OCI-LY7 (cell line): Measurements from ENCODE around the gene RAMP1. TPM values are rescaled to one million over a fixed set of nuclear protein-coding genes. Genes with fewer than 3 reads are reported as not detected.

Experiments used
- BruUV-seq: library from RNA; stranded (reverse); fragments of 400-500 nt; replicated peaks from 2 replicates; lab custom pipeline; 2021; lab: Mats Ljungman, UMichigan
- CTCF ChIA-PET: fragments of 300-600 bp; sonication (Branson Sonifier 250); formaldehyde crosslinking; loops from one replicate; lab custom pipeline; 2022; ENCODE audit warnings: antibody characterized with exemption; ENCODE audit not compliant: unreplicated experiment; lab: Charles Lee
- POLR2A ChIA-PET: fragments of 300-600 bp; sonication (Branson Sonifier 250); formaldehyde crosslinking; loops from one replicate; lab custom pipeline; 2022; ENCODE audit warnings: antibody characterized with exemption; lab: Charles Lee
- DNase-seq: peaks from one replicate; pipeline ENCODE4 v3.0.0-alpha.2; 2015; ENCODE audit warnings: low spot score
- H2AFZ ChIP-seq: fragments of 200-600 bp; sonication (generic), shearing (Covaris generic); 2 replicates; pipeline ENCODE4 v1.6.1; 2014; ENCODE audit warnings: mild to moderate bottlenecking, antibody characterized with exemption, low read length, moderate library complexity
- H3K27ac ChIP-seq: fragments of 200-600 bp; sonication (generic); 2 replicates; pipeline ENCODE4 v1.5.1; 2014; ENCODE audit warnings: mixed run types, low read depth, mild to moderate bottlenecking, moderate library complexity, low read length, inconsistent platforms; ENCODE audit not compliant: poor library complexity, severe bottlenecking
- H3K36me3 ChIP-seq: fragments of 200-600 bp; sonication (generic); 2 replicates; pipeline ENCODE4 v1.6.1; 2014; ENCODE audit warnings: mild to moderate bottlenecking, antibody characterized with exemption, low read length, moderate library complexity, mixed read lengths; ENCODE audit not compliant: insufficient read depth
- H3K4me1 ChIP-seq: fragments of 200-600 bp; sonication (generic); 2 replicates; pipeline ENCODE4 v1.5.1; 2014; ENCODE audit warnings: mild to moderate bottlenecking, low read length; ENCODE audit not compliant: insufficient read depth, poor library complexity, severe bottlenecking
- H3K4me2 ChIP-seq: fragments of 200-600 bp; sonication (generic); 2 replicates; pipeline ENCODE4 v1.6.1; 2014; ENCODE audit warnings: mild to moderate bottlenecking, low read length
- H3K4me3 ChIP-seq: fragments of 200-600 bp; sonication (generic); 2 replicates; pipeline ENCODE4 v1.5.1; 2014; ENCODE audit warnings: mild to moderate bottlenecking, low read depth, low read length; ENCODE audit not compliant: poor library complexity, severe bottlenecking
- H3K79me2 ChIP-seq: fragments of 200-600 bp; sonication (generic); 2 replicates; pipeline ENCODE4 v1.6.1; 2016; ENCODE audit warnings: low read depth, mild to moderate bottlenecking, low read length, moderate library complexity, mixed read lengths; ENCODE audit not compliant: insufficient read depth
- H3K9me2 ChIP-seq: fragments of 200-600 bp; sonication (generic); 2 replicates; pipeline ENCODE4 v1.6.1; 2016; ENCODE audit warnings: mild to moderate bottlenecking, low read length, mixed read lengths; ENCODE audit not compliant: insufficient read depth
- H3K9me3 ChIP-seq: fragments of 200-600 bp; sonication (generic); 2 replicates; pipeline ENCODE4 v1.6.1; 2014; ENCODE audit warnings: mild to moderate bottlenecking, mixed run types, low read length, mixed read lengths
- H4K20me1 ChIP-seq: fragments of 200-600 bp; sonication (generic); 2 replicates; pipeline ENCODE4 v1.6.1; 2014; ENCODE audit warnings: mild to moderate bottlenecking, antibody characterized with exemption, low read length, moderate library complexity, mixed read lengths; ENCODE audit not compliant: insufficient read depth
- CTCF ChIP-seq: fragments of 200-600 bp; sonication (generic); conservative IDR thresholded peaks from 2 replicates; pipeline ENCODE4 v1.5.1; 2014; ENCODE audit warnings: mild to moderate bottlenecking, antibody characterized with exemption, low read length, moderate library complexity, mixed read lengths
- EZH2phosphoT487 ChIP-seq: fragments of 200-600 bp; sonication (generic); IDR thresholded peaks from 2 replicates; pipeline ENCODE4 v1.6.1; 2018; ENCODE audit warnings: low read depth, borderline replicate concordance, mild to moderate bottlenecking, mixed run types, antibody characterized with exemption, low read length, moderate library complexity, mixed read lengths
- intact Hi-C: fragments of 100-400 bp; cut with micrococcal nuclease; formaldehyde crosslinking; loops from one replicate; pipeline ENCODE4 v1.10.0; 2022; ENCODE audit not compliant: unreplicated experiment
- total RNA-seq, 2 experiments: library from RNA; depleted of rRNA in 1 of 2; stranded (reverse); fragments of >200 nt in 1 of 2; shearing (Covaris generic) in 1 of 2; gene quantifications; 2 replicates each; pipeline ENCODE4 v1.2.3, GENCODE V29; 2014 to 2022

RAMP1 gene
- total RNA-seq, 2 experiments from 2014 or later, result not detected

DNA sequence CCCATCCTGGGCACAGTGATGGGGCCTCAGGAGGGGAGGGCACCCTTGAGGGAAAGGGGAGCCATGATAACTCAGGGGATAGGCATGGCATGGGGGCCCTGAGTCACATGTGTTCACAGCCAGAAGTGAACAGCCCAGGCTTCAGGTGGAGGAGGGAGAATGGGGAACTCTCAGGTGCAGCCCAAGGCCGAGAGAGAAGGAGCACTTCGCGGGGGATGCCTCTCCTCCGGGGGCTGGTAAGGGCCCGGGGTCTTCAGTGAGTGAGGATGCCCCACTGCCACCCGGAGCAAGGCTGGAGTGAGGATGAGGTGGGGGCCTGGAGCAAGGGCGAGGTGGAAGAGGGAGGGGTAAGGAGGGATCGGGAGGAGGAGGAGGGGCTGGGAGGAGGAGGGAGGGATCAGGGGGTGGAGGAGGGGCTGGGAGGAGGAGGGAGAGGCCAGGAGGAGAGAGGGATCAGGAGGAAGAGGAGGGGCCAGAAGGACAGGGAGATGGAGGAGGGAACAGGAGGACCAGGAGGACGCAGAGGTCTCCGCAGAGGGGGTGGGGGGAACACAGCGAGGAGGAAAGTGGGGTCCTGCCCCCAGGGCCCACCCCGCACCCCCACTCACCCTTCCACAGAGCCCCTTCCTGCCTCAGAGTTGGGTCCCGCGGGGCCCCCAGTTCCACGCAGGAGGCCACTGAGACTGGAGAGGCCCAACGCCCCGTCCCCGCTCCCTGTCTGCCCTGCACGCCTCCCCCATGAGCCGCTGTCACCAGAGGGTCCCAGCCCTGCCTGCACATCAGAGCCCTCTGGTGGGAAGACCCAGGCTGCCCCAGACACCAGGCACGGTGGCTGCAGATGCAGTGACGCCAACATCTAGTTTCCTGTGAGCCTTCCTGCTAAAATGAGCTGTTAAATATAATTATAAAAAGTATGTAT lies 42.8 kb downstream of the RAMP1 start:
- CTCF ChIA-PET, result interaction anchor here (0.7 kb wide), 1 partner anchor 9 kb away, joined by 3 read pairs; no protein-coding TSS in a partner anchor
- intact Hi-C loops, result no loop called here
- DNase-seq, result peak; percentile 23
- no peak for TF ChIP-seq EZH2phosphoT487
- peak; percentile 43 for TF ChIP-seq CTCF
- Histone ChIP-seq H3K36me3 (no peaks in the 10 kb centered on the region), H3K27ac (no peak overlapping the region), H3K9me3 (no peaks in the 10 kb centered on the region), H4K20me1 (no peaks in the 10 kb centered on the region), H3K4me3 (no peak overlapping the region), H3K4me1 (peaks cover 27% of the 10 kb centered on the region), H3K9me2 (no peaks in the 10 kb centered on the region), H3K4me2 (no peak overlapping the region), H2AFZ (no peak overlapping the region), H3K79me2 (no peaks in the 10 kb centered on the region)
- no TSS peak for BruUV-seq
- POLR2A ChIA-PET, result interaction anchor here (0.7 kb wide), 1 partner anchor 21 kb away, joined by 3 read pairs; no protein-coding TSS in a partner anchor

DNA sequence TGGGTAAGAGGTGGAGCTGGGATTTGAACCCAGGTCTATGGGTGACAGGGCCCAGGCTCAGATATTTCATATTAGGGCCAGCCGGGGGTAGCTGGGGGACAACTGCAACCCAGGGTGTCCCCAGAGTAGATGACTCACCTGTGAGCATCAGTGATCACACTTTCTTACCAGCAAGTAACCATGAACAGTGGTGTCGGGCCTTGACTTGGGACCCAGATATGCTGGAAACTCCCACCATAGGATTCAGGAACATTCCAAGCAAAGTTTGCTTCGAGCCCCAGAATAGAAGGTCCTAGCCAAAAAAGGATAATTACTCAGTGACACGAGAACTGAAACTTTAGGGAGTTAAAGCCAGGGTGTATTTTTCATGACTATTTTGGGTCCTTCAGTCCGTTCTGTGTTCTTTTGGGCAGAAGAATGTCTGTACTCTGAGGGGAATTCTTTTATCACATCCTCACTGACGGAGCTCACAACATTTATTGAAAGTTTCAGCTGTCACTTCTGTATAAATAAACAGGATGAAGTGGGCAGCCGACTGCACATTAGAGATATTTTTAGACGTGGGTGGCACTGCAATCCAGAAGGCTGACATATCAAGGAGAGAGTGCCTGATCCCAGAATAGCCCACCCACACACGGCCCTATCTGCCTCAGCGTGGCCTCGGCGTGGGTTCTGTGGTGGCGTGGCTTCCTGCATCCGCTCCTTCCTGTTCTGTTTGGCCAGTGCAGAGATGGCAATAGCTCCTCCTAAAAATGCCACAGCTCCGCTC lies 45.6 kb downstream of the RAMP1 start:
- Histone ChIP-seq H3K4me3 (no peak overlapping the region), H3K4me2 (no peak overlapping the region; the same call in 1 of the 2 replicates), H3K36me3 (no peaks in the 10 kb centered on the region), H3K27ac (no peak overlapping the region), H3K4me1 (peaks cover 16% of the 10 kb centered on the region), H3K9me2 (no peaks in the 10 kb centered on the region), H3K9me3 (no peaks in the 10 kb centered on the region), H3K79me2 (no peaks in the 10 kb centered on the region), H4K20me1 (no peaks in the 10 kb centered on the region), H2AFZ (no peak overlapping the region; the same call in 1 of the 2 replicates)
- ChIA-PET POLR2A (interaction anchor here (0.7 kb wide), 1 partner anchor 50 kb away, joined by 3 read pairs; no protein-coding TSS in a partner anchor), CTCF (no interaction called here)
- no TSS peak for BruUV-seq
- intact Hi-C loops, result no loop called here
- DNase-seq, result peak; percentile 20
- no peak for TF ChIP-seq CTCF
- TF ChIP-seq EZH2phosphoT487, result no peak
